Retinal pigment epithelial cell (primary cell): Measurements from ENCODE around the gene TMEFF1.

Experiments used
- DNase-seq: peaks from one replicate; pipeline ENCODE4 v3.0.0-alpha.2; 2010; ENCODE audit warnings: low read depth
- H3K4me3 ChIP-seq: 2 replicates; pipeline ENCODE4 v1.5.1; 2011; ENCODE audit warnings: mild to moderate bottlenecking, low read length, control low read depth, moderate library complexity
- TF ChIP-seq, protein P1 (sequence below): conservative IDR thresholded peaks from 2 replicates; pipeline ENCODE4 v1.5.1; 2011; ENCODE audit warnings: low read depth, low read length, control low read depth, inconsistent platforms

TMEFF1 gene

DNA sequence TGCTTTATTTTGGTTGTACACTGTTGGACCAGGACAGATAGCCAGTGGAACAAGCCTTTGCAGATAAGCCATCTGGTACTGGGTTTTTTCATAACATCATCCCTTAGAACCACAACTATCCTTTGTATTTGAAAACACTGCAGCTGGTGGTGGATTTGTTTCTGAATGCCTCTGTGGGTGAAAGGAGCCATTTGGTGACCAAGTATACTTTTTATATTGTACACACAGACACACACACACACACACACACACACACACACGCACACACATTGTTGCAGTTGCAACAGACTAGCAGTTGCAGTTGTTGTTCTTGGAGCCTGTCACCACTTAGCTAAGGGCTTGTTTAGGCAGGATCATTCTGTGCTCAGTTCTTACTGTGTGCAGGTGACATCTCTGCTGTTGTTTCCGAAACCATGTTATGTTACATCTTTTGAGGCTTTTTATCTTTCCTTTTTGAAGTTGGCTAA lies 82.0 kb downstream of the TMEFF1 start:
- H3K4me3 ChIP-seq: no peak overlapping the region
- TF ChIP-seq, protein P1, sequence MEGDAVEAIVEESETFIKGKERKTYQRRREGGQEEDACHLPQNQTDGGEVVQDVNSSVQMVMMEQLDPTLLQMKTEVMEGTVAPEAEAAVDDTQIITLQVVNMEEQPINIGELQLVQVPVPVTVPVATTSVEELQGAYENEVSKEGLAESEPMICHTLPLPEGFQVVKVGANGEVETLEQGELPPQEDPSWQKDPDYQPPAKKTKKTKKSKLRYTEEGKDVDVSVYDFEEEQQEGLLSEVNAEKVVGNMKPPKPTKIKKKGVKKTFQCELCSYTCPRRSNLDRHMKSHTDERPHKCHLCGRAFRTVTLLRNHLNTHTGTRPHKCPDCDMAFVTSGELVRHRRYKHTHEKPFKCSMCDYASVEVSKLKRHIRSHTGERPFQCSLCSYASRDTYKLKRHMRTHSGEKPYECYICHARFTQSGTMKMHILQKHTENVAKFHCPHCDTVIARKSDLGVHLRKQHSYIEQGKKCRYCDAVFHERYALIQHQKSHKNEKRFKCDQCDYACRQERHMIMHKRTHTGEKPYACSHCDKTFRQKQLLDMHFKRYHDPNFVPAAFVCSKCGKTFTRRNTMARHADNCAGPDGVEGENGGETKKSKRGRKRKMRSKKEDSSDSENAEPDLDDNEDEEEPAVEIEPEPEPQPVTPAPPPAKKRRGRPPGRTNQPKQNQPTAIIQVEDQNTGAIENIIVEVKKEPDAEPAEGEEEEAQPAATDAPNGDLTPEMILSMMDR: no peak
- DNase-seq: no peak

DNA sequence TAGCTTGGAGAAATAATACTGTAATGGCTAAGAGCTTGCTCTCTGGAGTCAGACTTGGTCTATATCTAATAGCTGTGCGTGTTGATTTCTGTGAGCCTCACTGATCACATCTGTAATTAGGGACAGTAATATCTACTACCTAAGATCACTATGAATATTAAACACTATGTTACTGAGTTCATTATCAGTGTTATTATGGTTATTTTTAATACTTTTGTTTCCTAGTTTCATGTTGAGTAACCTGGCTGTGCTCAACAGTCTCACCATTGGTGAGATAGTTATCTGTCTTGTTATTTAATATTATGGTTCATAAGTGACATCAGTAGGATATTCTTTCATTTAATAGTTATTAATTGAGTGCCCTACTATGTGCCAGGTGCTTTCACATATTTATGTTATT lies 82.5 kb downstream of the TMEFF1 start:
- TF ChIP-seq, protein P1: no peak
- H3K4me3 ChIP-seq: no peak overlapping the region
- no peak for DNase-seq

DNA sequence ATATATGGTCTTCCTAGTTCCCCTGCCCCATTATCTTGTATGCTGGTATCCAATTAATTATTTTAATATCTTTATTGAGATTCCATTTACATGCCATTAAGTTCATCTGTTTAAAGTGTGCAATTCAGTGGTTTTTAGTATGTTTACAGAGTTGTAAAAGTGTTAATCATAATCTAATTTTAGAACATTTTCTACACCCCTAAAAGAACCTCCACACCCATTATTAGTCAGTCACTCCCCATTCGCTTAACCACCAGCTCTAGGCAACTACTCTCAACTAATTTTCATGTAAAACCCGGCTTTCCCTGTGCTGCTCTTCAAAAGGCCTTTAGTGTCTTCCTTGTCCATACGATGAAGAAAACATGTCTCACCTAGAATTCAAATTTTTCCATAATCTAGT lies 84.1 kb downstream of the TMEFF1 start:
- no peak for DNase-seq
- H3K4me3 ChIP-seq: no peak overlapping the region
- TF ChIP-seq, protein P1: no peak

DNA sequence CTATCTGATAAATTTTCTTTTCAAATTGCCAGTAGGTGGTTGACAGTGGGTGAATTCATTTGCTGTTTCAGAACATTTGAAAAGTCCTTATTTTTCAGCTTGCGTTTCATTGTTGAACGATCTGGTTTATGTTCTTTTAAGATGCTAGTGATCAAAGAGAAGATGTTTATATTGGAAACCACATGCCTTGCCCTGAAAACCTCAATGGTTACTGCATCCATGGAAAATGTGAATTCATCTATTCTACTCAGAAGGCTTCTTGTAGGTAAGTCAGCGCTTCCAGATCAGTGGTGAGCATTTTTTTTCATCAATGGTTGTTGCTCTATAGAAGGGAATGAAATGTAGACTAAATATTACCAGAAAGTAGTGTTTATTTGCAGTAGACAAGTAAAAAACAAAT lies 88.3 kb downstream of the TMEFF1 start:
- TF ChIP-seq, protein P1: no peak
- no peak overlapping the region for H3K4me3 ChIP-seq
- no peak for DNase-seq

DNA sequence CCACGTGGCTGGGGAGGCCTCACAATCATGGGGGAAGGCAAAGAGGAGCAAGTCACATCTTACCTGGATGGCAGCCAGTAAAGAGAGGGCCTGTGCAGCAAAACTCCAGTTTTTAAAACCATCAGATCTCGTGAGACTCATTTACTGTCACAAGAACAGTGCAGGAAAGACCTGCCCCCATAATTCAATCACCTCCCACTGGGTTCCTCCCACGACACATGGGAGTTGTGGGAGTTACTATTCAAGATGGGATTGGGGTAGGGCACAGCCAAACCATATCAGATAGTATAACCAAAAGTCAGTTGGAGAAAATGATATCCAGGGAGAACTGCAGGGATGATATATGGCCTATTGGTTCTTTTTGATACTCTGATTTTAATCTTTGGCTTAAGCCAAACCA lies 94.9 kb downstream of the TMEFF1 start:
- TF ChIP-seq, protein P1: no peak
- H3K4me3 ChIP-seq: no peak overlapping the region
- no peak for DNase-seq

DNA sequence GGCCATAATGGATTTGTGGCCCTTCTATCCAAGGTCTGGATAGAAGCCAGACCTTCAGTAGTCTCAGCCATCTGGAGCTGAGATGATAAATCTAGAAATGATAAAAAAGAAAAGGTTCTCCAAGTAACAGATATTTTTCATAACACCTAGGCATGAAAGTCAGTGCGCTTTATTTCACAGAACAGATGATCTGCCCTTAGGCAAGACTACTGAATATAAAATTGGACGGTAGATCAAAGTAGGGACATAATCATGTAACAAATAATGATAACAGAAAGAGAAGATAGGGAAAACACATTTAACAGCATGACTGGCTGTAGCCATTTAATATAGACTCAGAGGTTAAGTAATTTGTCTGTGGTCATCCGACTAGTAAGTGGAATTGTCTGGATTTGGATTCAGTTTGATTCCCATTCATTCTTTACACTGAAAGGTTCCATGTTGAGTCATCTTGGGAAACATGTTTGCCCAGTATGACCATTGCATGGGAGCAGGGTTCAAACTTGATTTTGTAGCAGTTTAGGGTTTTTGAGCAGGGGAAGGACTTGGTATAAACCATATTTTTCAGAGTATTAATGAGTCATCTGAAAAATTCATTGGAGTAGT lies 100.8 kb downstream of the TMEFF1 start:
- TF ChIP-seq, protein P1: no peak

DNA sequence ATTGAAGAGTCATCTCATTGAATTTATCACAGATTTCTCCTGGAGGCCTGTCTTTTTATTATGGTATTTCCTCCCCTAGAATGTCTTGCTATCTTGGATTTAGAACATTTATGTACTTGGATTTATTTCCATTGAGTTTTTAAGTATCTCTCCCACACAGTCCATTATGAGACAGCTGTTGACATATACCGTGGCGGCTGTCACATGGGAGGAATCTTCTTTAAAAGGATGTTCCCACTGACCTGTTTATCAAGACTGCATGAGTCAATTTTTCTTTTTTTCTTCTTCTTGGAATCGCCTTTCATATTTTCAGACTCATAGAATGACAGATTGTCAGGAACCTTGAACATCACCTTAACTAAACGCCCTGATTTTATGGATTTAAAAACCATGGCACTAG lies 102.1 kb downstream of the TMEFF1 start:
- TF ChIP-seq, protein P1: no peak
- DNase-seq: no peak
- H3K4me3 ChIP-seq: no peak overlapping the region

More for the DNA sequence above, 100.8 kb downstream of the TMEFF1 start:
- no peak for DNase-seq
- no peak overlapping the region for H3K4me3 ChIP-seq
